Aorta (tissue), 5 donors: ENCODE data around the gene BMP7. TPM values are rescaled to one million over a fixed set of nuclear protein-coding genes. Genes with fewer than 3 reads are reported as not detected.

Experiments used
- ATAC-seq: fragments of 200-7000 bp; cut with Tn5 transposase; one replicate; pipeline ENCODE4 v1.9.1; 2022; ENCODE audit warnings: moderate library complexity; ENCODE audit not compliant: low FRiP score
- DNase-seq, 2 donors: peaks; one replicate each; pipeline ENCODE4 v3.0.0-alpha.2; 2020
- H3K27ac ChIP-seq, 2 donors: one replicate each; pipeline ENCODE4 v1.5.1; 2013; ENCODE audit warnings: low read length in 2 of 2, mild to moderate bottlenecking in 2 of 2, moderate library complexity in 2 of 2, control low read depth in 1 of 2, inconsistent platforms in 1 of 2, low read depth in 1 of 2
- H3K27me3 ChIP-seq, 2 donors: one replicate each; pipeline ENCODE4 v1.6.1; 2013; ENCODE audit warnings: control low read depth in 1 of 2, low read length in 1 of 2, mild to moderate bottlenecking in 1 of 2, moderate library complexity in 1 of 2; ENCODE audit not compliant: insufficient read depth in 2 of 2, control insufficient read depth in 1 of 2
- H3K36me3 ChIP-seq, 2 donors: one replicate each; pipeline ENCODE4 v1.6.1; 2013; ENCODE audit warnings: control low read depth in 1 of 2, low read length in 1 of 2, mild to moderate bottlenecking in 1 of 2; ENCODE audit not compliant: insufficient read depth in 2 of 2, control insufficient read depth in 1 of 2
- H3K4me1 ChIP-seq, 2 donors: one replicate each; pipeline ENCODE4 v1.6.1; 2013; ENCODE audit warnings: low read length in 2 of 2, control low read depth in 1 of 2, mild to moderate bottlenecking in 1 of 2, moderate library complexity in 1 of 2; ENCODE audit not compliant: insufficient read depth in 2 of 2, control insufficient read depth in 1 of 2
- H3K4me3 ChIP-seq, 2 donors: one replicate each; pipeline ENCODE4 v1.5.1; 2013; ENCODE audit warnings: low read length in 2 of 2, control low read depth in 1 of 2, mild to moderate bottlenecking in 1 of 2
- H3K9me3 ChIP-seq: one replicate; pipeline ENCODE4 v1.6.1; 2013; ENCODE audit warnings: mild to moderate bottlenecking, low read length; ENCODE audit not compliant: control insufficient read depth
- WGBS, 2 donors: extraction: QIAGEN DNeasy Blood & Tissue Kit; methylation state at CpG; one replicate each; pipeline ENCODE4 v1.1.7; 2013; 5-methylcytosine and 5-hydroxymethylcytosine counted together
- intact Hi-C, 2 donors: fragments of 100-400 bp; cut with DNase I; formaldehyde crosslinking; loops; one replicate each; pipeline versions ENCODE4 v1.14.2 to v1.15.0; 2022
- polyA plus RNA-seq, 2 donors: library from polyadenylated mRNA; stranded (reverse); fragments of 200-250 nt; gene quantifications; one replicate each; pipeline ENCODE4 v1.2.3, GENCODE V29; 2013
- total RNA-seq, 2 donors: library from RNA; stranded (reverse); fragmentation: NEBNext Ultra II Directional; extraction: Animal tissue kit (Norgen Biotek cat#: 25700); gene quantifications; one replicate each; pipeline ENCODE4 v1.2.1, GENCODE V29; 2021
- donor health status: healthy with polysubstance abuse.
- donor health status: Bipolar disorder and iron deficiency.
- donor health status: DM: no; HTN: no; CAD: no.
- donor health status: DM: no; HTN: no; CAD: no.
- donor health status: DM: yes; HTN: yes; CAD: no.

Gene BMP7
- total and polyA plus RNA-seq, 4 donors, result 0.52 to 1.0 TPM; not detected in 2

DNA sequence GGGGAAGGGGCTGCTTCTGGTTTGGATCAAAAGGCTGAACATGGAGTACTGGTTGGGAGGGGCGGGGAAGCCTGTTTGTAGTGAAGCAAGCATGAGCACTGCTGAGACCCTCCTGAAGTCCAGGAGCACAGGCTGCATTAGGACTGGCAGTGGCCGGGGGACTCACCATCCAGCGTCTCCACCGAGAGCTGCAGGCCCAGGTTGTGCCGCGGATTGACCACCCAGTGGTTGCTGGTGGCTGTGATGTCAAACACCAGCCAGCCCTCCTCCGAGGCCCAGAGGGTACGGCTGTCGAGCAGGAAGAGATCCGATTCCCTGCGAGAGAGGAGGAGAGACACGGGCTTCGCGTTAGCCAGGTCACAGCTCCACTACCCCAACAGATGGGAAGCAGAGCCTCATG lies 64.1 kb downstream of the BMP7 start:
- H3K27ac ChIP-seq, result no peak overlapping the region
- no peaks in the 10 kb centered on the region for H3K4me1 ChIP-seq
- H3K27me3 ChIP-seq, result no peaks in the 10 kb centered on the region
- DNase-seq (no peak), ATAC-seq (no peak)
- WGBS, 2 donors, result 85 to 87% methylated on average over 14 of the region's 14 CpGs
- H3K4me3 ChIP-seq, result no peak overlapping the region
- H3K9me3 ChIP-seq, result peaks cover 5% of the 10 kb centered on the region
- intact Hi-C loops, result no loop called here
- no peaks in the 10 kb centered on the region for H3K36me3 ChIP-seq

DNA sequence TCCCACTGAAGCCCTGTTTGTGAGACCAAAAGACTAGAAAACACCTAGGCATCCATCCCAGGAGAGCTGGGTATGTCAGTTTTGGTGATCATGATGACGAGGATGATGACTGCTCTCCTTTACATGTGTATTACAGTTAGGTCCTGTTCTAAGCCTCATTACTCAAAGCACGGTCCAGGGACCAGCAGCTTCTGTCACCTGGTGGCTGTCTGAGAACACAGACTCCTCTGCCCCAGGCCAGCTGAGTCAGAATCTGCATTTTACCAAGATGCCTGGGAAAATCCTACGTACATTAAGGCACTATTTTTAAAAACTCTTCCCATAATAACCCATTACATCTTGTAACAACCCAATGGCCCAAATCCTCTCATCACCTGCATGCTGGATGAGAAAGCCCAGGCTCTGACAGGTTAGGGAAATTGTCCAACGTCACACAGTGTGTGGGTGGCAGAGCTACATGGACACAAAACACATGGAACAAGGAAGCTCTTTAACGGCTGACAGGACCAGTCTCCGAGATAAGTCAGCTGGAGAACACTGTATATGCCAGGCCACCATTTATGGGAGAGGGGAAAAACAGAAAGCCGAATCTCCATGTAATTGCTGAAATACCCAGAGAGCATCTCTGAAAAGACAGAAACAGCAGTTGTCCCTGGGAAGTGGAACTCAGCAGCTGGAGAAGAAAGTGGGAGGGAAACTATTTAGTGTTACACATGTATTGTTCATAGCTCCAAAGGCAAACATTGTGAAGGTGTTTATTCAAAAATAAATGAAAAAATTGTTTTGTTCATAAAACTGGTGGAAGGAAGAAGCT lies 65.4 kb downstream of the BMP7 start:
- DNase-seq (no peak), ATAC-seq (no peak)
- Histone ChIP-seq H3K4me1 (no peaks in the 10 kb centered on the region), H3K4me3 (no peak overlapping the region), H3K9me3 (no peaks in the 10 kb centered on the region), H3K27me3 (no peaks in the 10 kb centered on the region), H3K36me3 (no peaks in the 10 kb centered on the region), H3K27ac (no peak overlapping the region)
- WGBS, 2 donors, result 51 to 60% methylated on average over 7 of the region's 7 CpGs
- intact Hi-C loops, result no loop called here

DNA sequence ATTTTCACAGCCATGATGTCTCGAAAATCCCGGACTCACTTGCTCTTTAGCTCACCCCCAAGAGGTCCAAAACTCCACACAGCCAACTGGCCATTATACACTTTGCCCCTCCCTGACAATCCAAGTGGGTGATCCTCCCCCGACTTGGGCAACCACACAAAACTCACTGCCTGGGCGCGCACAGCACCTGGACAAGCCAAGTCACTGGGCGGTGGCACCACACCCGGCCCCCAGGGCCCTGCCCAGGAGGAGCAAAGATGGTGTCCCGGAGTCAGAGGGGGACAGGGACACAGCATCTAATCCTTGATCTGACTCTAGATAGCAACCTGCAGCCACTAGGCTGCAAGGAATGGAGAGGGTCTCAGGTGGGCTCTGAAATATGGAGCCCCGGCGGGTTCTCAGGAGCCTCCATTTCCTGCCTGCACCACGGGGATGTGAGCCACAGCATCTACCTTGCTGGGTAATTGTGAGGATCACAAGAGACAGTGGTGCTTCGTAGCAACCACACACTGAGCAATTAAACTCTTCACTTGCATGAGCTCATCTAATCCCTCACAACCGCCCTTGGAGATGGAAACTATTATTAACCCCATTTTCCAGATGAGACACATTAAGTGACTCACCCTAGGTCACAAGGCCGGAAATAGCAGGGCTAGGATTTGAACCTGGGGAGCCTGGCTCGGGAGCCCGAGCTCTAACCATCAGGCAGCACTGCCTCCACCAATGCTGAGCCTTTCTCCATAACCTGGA lies 66.6 kb downstream of the BMP7 start:
- no peaks in the 10 kb centered on the region for H3K27me3 ChIP-seq
- DNase-seq, result no peak
- H3K36me3 ChIP-seq, result no peaks in the 10 kb centered on the region
- no peak overlapping the region for H3K4me3 ChIP-seq
- H3K27ac ChIP-seq, result no peak overlapping the region
- ATAC-seq, result no peak
- 85 to 86% methylated on average over 16 of the region's 16 CpGs for WGBS, 2 donors
- intact Hi-C loops, result no loop called here
- no peaks in the 10 kb centered on the region for H3K4me1 ChIP-seq
- no peaks in the 10 kb centered on the region for H3K9me3 ChIP-seq

DNA sequence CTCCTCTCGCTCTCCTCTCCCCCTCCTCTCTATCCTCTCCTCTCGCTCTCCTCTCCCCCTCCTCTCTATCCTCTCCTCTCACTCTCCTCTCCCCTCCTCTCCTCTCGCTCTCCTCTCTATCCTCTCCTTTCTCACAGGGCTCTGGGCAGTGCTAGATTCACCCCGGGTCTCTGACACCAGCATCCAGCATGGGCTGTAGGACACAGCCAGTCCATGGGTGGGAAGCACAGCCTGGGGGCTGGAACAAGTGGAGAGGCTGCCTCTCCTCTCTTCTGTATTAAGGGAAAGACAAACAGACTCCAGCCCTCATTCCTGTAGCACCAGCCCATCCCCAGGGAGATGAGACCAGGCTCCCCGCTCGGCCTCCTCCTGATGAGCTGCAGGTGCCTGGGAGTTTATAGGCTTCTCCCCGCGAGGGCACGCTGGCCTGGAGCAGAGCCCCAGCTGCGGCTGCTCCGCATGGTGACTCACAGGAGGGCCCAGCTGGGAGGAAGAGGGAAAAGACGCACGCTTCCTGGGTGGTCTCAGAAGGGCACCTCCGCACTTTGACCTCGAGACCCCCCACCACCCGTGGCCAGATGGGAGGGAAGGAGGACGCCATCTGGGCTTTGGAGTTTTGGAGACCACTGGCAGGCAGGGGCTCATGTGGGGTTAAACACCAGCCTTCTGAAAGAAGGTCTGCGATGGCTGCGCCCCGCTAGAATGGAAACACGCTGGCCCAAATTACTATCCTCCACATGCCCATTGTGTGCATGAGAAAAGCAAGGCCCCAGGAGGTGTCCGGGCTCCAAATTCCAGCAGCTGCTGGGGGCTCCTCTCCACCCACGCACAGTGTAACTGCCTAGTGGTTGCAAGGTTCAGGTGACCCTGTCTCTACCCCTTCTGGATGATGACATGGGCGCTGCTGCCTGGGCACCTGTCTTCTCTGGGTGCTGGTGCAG lies 68.0 kb downstream of the BMP7 start:
- 25 to 37% methylated on average over 24 of the region's 24 CpGs for WGBS, 2 donors
- intact Hi-C loops, result no loop called here
- DNase-seq, result no peak
- H3K27ac ChIP-seq, result no peak overlapping the region
- no peak for ATAC-seq
- H3K27me3 ChIP-seq, result no peaks in the 10 kb centered on the region
- no peaks in the 10 kb centered on the region for H3K4me1 ChIP-seq
- H3K36me3 ChIP-seq, result no peaks in the 10 kb centered on the region
- no peak overlapping the region for H3K4me3 ChIP-seq
- no peaks in the 10 kb centered on the region for H3K9me3 ChIP-seq

GRCh38 chr20:57197352-57198131 lies 68.9 kb downstream of the BMP7 start:
- WGBS, 2 donors, result 58 to 74% methylated on average over 5 of the region's 5 CpGs
- no peaks in the 10 kb centered on the region for H3K4me1 ChIP-seq
- no peak overlapping the region for H3K4me3 ChIP-seq
- H3K9me3 ChIP-seq, result no peaks in the 10 kb centered on the region
- no peak for DNase-seq
- no peaks in the 10 kb centered on the region for H3K36me3 ChIP-seq
- intact Hi-C loops, result no loop called here
- no peak for ATAC-seq
- no peak overlapping the region for H3K27ac ChIP-seq
- no peaks in the 10 kb centered on the region for H3K27me3 ChIP-seq

DNA sequence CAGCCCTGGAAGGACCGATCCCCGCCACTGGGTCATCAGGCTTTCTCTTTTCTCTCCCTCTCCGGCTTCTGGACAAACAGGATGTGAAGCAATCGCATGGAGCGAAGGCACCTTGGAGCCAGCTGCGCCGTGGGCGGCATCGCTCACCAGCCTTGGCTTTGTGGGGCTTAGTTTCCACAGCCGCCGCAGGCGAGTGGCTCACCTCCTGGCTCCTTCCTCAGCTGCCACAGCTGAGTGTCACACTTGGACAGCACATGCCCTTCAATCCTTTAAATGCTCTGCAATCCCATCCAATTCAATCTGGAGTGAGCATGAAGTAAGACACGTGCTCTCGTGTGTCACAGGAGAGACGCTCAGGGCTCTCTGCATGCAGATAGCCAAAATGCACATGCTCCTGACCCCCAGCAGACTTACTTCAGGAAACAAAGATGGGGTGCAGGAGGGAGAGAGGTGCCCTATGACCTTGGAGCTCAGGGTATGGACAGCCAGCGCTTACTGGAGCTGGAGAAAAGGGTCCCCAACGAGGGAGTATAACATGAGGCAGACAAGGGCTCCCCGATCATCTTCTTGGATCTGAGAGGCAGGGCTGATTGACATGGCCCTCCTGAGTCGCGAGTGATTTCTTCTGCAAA lies 70.9 kb downstream of the BMP7 start:
- no peak for ATAC-seq
- no peaks in the 10 kb centered on the region for H3K36me3 ChIP-seq

DNA sequence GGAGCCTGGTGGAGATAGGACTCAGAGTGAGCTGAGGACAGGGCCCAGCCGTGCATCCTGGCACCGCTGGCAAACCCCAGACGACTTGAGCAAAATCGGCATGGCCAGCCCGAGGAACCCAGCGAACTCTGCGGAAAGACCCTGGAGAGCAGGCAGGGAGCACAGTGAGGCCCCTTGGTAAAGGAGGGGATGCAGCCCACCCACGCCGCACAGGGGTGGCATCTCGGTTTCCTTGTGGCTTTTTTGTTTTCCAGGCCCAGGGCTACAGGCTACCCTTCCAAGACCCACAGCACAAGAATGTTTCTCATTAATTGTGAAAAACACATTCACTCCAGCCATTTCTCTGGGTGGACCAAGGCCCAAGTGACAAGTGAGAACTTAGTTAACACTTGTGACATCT lies 71.4 kb downstream of the BMP7 start:
- Histone ChIP-seq H3K36me3 (no peaks in the 10 kb centered on the region), H3K4me3 (no peak overlapping the region), H3K4me1 (no peaks in the 10 kb centered on the region), H3K9me3 (no peaks in the 10 kb centered on the region), H3K27ac (no peak overlapping the region), H3K27me3 (no peaks in the 10 kb centered on the region)
- intact Hi-C loops, result no loop called here
- ATAC-seq, result no peak
- WGBS, 2 donors, result 86 to 87% methylated on average over 10 of the region's 10 CpGs
- no peak for DNase-seq

More for the DNA sequence above, 70.9 kb downstream of the BMP7 start:
- intact Hi-C loops, result no loop called here
- no peaks in the 10 kb centered on the region for H3K27me3 ChIP-seq
- H3K4me3 ChIP-seq, result no peak overlapping the region
- no peak overlapping the region for H3K27ac ChIP-seq
- WGBS, 2 donors, result 68 to 69% methylated on average over 20 of the region's 20 CpGs
- H3K9me3 ChIP-seq, result no peaks in the 10 kb centered on the region
- DNase-seq, result no peak
- no peaks in the 10 kb centered on the region for H3K4me1 ChIP-seq

GRCh38 chr20:57194154-57194553 lies 72.3 kb downstream of the BMP7 start:
- H3K9me3 ChIP-seq, result no peaks in the 10 kb centered on the region
- H3K27ac ChIP-seq, result no peak overlapping the region
- intact Hi-C loops, result no loop called here
- no peaks in the 10 kb centered on the region for H3K27me3 ChIP-seq
- no peaks in the 10 kb centered on the region for H3K4me1 ChIP-seq
- H3K36me3 ChIP-seq, result no peaks in the 10 kb centered on the region
- no peak for DNase-seq
- WGBS, 2 donors, result 85 to 93% methylated on average over 7 of the region's 7 CpGs
- no peak overlapping the region for H3K4me3 ChIP-seq
- no peak for ATAC-seq
